Panc1 (cell line): ENCODE data around the gene IWS1.

Source experiments
- CTCF ChIP-seq: fragments of 450-650 bp; IDR thresholded peaks from 2 replicates; pipeline ENCODE4 v1.5.1; 2017; ENCODE audit warnings: mild to moderate bottlenecking
- POLR2AphosphoS5 ChIP-seq: IDR thresholded peaks from 2 replicates; pipeline ENCODE4 v1.6.1; 2012; ENCODE audit warnings: mild to moderate bottlenecking, low read depth, low read length, moderate library complexity
- REST ChIP-seq, 2 experiments: IDR thresholded peaks; 2 replicates each; pipeline ENCODE4 v1.6.1; 2011 to 2012; ENCODE audit warnings: low read depth in 2 of 2, control low read depth in 1 of 2, low read length in 1 of 2, mild to moderate bottlenecking in 1 of 2, moderate library complexity in 1 of 2; ENCODE audit not compliant: insufficient read depth in 1 of 2
- SIN3A ChIP-seq: IDR thresholded peaks from 2 replicates; pipeline ENCODE4 v1.6.1; 2012; ENCODE audit warnings: low read depth, mild to moderate bottlenecking, low read length, moderate library complexity, borderline replicate concordance; ENCODE audit not compliant: insufficient read depth

GRCh38 chr2:127541809-127542208, 15.5 kb upstream of the IWS1 start:
- TF ChIP-seq POLR2AphosphoS5: no peak
- TF ChIP-seq CTCF: no peak
- TF ChIP-seq SIN3A: no peak
- no peak for TF ChIP-seq REST (IDR thresholded peaks at IDR 0.05; ENCODE audit: insufficient read depth in 1 of 2, low read depth in 2 of 2, low read length in 1 of 2)
